WTC11 (cell line): Measurements from ENCODE around the gene ATCAY. TPM values are rescaled to one million over a fixed set of nuclear protein-coding genes. Genes with fewer than 3 reads are reported as not detected.
A peak's percentile ranks its signal among the peaks of the same experiment; 100 is the strongest.

Source experiments
- ATAC-seq: fragments of 200-7000 bp; cut with Tn5 transposase; 2 replicates; pipeline ENCODE4 v1.10.0; 2021; ENCODE audit warnings: mild to moderate bottlenecking, moderate library complexity
- CTCF ChIA-PET: fragments of 300-600 bp; sonication (Branson Sonifier 250); formaldehyde crosslinking; loops from one replicate; lab custom pipeline; 2021; ENCODE audit warnings: antibody characterized with exemption; lab: Charles Lee
- POLR2A ChIA-PET: fragments of 350-600 bp; sonication (Branson Sonifier 250); formaldehyde crosslinking; loops from one replicate; lab custom pipeline; 2021; ENCODE audit warnings: antibody characterized with exemption; lab: Charles Lee
- DNase-seq: peaks from one replicate; pipeline ENCODE4 v3.0.0; 2021; ENCODE audit warnings: low spot score
- H3K27ac Mint-ChIP-seq: 2 replicates; pipeline ENCODE4 v1.8.0; 2021; ENCODE audit warnings: mixed read lengths
- H3K27me3 Mint-ChIP-seq: 2 replicates; pipeline ENCODE4 v1.8.0; 2021; ENCODE audit warnings: low read depth, mild to moderate bottlenecking, moderate library complexity, mixed read lengths
- H3K36me3 Mint-ChIP-seq: 2 replicates; pipeline ENCODE4 v1.8.0; 2021; ENCODE audit warnings: mixed read lengths
- H3K4me1 Mint-ChIP-seq: 2 replicates; pipeline ENCODE4 v1.8.0; 2022; ENCODE audit warnings: mixed read lengths
- H3K4me3 Mint-ChIP-seq: 2 replicates; pipeline ENCODE4 v1.8.0; 2021; ENCODE audit warnings: mild to moderate bottlenecking, moderate library complexity, mixed read lengths
- H3K9me3 Mint-ChIP-seq: 2 replicates; pipeline ENCODE4 v1.8.0; 2021; ENCODE audit warnings: mixed read lengths
- AFF4 ChIP-seq: sonication (generic); formaldehyde crosslinking; IDR thresholded peaks from 2 replicates; pipeline ENCODE4 v1.8.1; 2023; ENCODE audit warnings: mild to moderate bottlenecking, missing genetic modification reagents, borderline replicate concordance
- CDX4 ChIP-seq: fragments of 250-450 bp; sonication (Bioruptor Pico); IDR thresholded peaks from 2 replicates; pipeline ENCODE4 v1.9.0; 2021; ENCODE audit warnings: moderate library complexity, mild to moderate bottlenecking, inconsistent platforms, borderline replicate concordance
- ELF4 ChIP-seq: sonication (generic); formaldehyde crosslinking; IDR thresholded peaks from 2 replicates; pipeline ENCODE4 v1.8.1; 2022; ENCODE audit warnings: low read depth, mild to moderate bottlenecking, moderate library complexity, missing genetic modification reagents
- ERG ChIP-seq: fragments of 250-450 bp; sonication (Bioruptor Pico); IDR thresholded peaks from 2 replicates; pipeline ENCODE4 v1.8.0; 2021; ENCODE audit warnings: mild to moderate bottlenecking
- IRF2 ChIP-seq: sonication (generic); formaldehyde crosslinking; IDR thresholded peaks from 2 replicates; pipeline ENCODE4 v1.8.0; 2022; ENCODE audit warnings: low read depth, missing genetic modification reagents, borderline replicate concordance
- KAT7 ChIP-seq: sonication (generic); formaldehyde crosslinking; IDR thresholded peaks from 2 replicates; pipeline ENCODE4 v1.8.1; 2023; ENCODE audit warnings: missing genetic modification reagents, mild to moderate bottlenecking, borderline replicate concordance
- OVOL2 ChIP-seq: fragments of 250-450 bp; sonication (Bioruptor Pico); IDR thresholded peaks from 2 replicates; pipeline ENCODE4 v1.9.0; 2021; ENCODE audit warnings: mild to moderate bottlenecking, borderline replicate concordance
- RELA ChIP-seq: sonication (generic); formaldehyde crosslinking; IDR thresholded peaks from 2 replicates; pipeline ENCODE4 v1.8.1; 2022; ENCODE audit warnings: missing genetic modification reagents, mild to moderate bottlenecking, borderline replicate concordance
- SMAD3 ChIP-seq: sonication (generic); formaldehyde crosslinking; IDR thresholded peaks from 2 replicates; pipeline ENCODE4 v1.8.0; 2022; ENCODE audit warnings: missing genetic modification reagents, mild to moderate bottlenecking, borderline replicate concordance
- SMAD4 ChIP-seq: sonication (generic); formaldehyde crosslinking; IDR thresholded peaks from 2 replicates; pipeline ENCODE4 v1.8.0; 2022; ENCODE audit warnings: mild to moderate bottlenecking, missing genetic modification reagents
- SP1 ChIP-seq: sonication (generic); formaldehyde crosslinking; conservative IDR thresholded peaks from 2 replicates; pipeline ENCODE4 v1.8.1; 2022; ENCODE audit warnings: missing genetic modification reagents
- TEAD4 ChIP-seq: sonication (generic); formaldehyde crosslinking; IDR thresholded peaks from 2 replicates; pipeline ENCODE4 v1.8.0; 2022; ENCODE audit warnings: mild to moderate bottlenecking, missing genetic modification reagents
- ZNF121 ChIP-seq: sonication (generic); formaldehyde crosslinking; IDR thresholded peaks from 2 replicates; pipeline ENCODE4 v1.8.0; 2023; ENCODE audit warnings: missing genetic modification reagents
- ZNF232 ChIP-seq: sonication (generic); formaldehyde crosslinking; IDR thresholded peaks from 2 replicates; pipeline ENCODE4 v1.8.0; 2022; ENCODE audit warnings: mild to moderate bottlenecking, missing genetic modification reagents
- ZNF396 ChIP-seq: fragments of 250-450 bp; sonication (Bioruptor Pico); IDR thresholded peaks from 2 replicates; pipeline ENCODE4 v1.8.0; 2021; ENCODE audit warnings: mild to moderate bottlenecking, moderate library complexity, borderline replicate concordance
- total RNA-seq: library from RNA; stranded (reverse); gene quantifications from 3 replicates; pipeline ENCODE4 v1.2.3, GENCODE V29; 2021
- TF ChIP-seq, protein P1 (sequence below): fragments of 250-450 bp; sonication (Bioruptor Pico); conservative IDR thresholded peaks from 2 replicates; pipeline ENCODE4 v1.9.0; 2021; ENCODE audit warnings: mild to moderate bottlenecking
- TF ChIP-seq, protein P2 (sequence below): sonication (generic); formaldehyde crosslinking; IDR thresholded peaks from 2 replicates; pipeline ENCODE4 v1.8.0; 2023; ENCODE audit warnings: missing genetic modification reagents, mild to moderate bottlenecking, borderline replicate concordance
- TF ChIP-seq, protein P3 (sequence below): sonication (generic); formaldehyde crosslinking; IDR thresholded peaks from 2 replicates; pipeline ENCODE4 v1.8.1; 2023; ENCODE audit warnings: mild to moderate bottlenecking, missing genetic modification reagents

Gene ATCAY
- total RNA-seq, 1 experiment from 2014 or later: 23.5 TPM

GRCh38 chr19:3881272-3882040 lies 971 bp downstream of the ATCAY start (continued):
- TF ChIP-seq, protein P1, sequence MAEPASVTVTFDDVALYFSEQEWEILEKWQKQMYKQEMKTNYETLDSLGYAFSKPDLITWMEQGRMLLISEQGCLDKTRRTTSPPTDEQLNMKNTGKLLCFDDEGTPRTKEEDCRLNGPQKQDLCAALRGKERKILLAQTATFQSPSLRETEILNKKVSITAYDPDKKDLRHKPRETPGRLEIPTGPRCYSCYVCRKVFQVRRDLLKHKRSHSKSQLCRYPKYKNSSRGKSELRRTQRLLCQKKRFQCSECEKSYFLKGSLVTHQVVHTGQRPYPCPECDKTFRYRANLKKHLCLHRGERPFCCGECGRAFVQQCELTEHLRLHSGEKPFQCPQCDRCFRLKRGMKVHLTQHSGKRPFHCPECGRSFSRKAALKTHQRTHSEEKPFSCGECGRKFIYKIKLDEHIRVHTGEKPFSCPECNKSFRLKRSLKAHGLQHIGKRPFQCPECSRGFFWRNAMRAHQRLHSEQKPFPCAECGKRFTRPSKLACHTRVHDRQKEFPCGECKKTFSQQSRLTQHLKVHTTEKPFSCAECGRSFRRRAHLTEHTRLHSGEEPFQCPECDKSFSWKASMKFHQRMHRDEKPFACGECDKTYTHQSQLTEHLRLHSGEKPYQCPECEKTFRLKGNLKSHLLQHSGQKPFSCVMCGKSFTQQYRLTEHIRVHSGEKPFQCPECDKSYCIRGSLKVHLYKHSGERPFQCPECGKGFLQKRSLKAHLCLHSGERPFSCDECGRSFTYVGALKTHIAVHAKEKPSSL: no peak
- TF ChIP-seq ERG (CRISPR knock-in tag) (no peak), CDX4 (CRISPR knock-in tag) (no peak), ZNF396 (CRISPR knock-in tag) (no peak), ZNF232 (CRISPR knock-in tag) (no peak), SMAD3 (no peak), SP1 (CRISPR knock-in tag) (no peak), SMAD4 (CRISPR knock-in tag) (no peak), TEAD4 (CRISPR knock-in tag) (no peak)
- TF ChIP-seq, protein P2, sequence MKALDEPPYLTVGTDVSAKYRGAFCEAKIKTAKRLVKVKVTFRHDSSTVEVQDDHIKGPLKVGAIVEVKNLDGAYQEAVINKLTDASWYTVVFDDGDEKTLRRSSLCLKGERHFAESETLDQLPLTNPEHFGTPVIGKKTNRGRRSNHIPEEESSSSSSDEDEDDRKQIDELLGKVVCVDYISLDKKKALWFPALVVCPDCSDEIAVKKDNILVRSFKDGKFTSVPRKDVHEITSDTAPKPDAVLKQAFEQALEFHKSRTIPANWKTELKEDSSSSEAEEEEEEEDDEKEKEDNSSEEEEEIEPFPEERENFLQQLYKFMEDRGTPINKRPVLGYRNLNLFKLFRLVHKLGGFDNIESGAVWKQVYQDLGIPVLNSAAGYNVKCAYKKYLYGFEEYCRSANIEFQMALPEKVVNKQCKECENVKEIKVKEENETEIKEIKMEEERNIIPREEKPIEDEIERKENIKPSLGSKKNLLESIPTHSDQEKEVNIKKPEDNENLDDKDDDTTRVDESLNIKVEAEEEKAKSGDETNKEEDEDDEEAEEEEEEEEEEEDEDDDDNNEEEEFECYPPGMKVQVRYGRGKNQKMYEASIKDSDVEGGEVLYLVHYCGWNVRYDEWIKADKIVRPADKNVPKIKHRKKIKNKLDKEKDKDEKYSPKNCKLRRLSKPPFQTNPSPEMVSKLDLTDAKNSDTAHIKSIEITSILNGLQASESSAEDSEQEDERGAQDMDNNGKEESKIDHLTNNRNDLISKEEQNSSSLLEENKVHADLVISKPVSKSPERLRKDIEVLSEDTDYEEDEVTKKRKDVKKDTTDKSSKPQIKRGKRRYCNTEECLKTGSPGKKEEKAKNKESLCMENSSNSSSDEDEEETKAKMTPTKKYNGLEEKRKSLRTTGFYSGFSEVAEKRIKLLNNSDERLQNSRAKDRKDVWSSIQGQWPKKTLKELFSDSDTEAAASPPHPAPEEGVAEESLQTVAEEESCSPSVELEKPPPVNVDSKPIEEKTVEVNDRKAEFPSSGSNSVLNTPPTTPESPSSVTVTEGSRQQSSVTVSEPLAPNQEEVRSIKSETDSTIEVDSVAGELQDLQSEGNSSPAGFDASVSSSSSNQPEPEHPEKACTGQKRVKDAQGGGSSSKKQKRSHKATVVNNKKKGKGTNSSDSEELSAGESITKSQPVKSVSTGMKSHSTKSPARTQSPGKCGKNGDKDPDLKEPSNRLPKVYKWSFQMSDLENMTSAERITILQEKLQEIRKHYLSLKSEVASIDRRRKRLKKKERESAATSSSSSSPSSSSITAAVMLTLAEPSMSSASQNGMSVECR (CRISPR knock-in tag): no peak
- TF ChIP-seq, protein P3, sequence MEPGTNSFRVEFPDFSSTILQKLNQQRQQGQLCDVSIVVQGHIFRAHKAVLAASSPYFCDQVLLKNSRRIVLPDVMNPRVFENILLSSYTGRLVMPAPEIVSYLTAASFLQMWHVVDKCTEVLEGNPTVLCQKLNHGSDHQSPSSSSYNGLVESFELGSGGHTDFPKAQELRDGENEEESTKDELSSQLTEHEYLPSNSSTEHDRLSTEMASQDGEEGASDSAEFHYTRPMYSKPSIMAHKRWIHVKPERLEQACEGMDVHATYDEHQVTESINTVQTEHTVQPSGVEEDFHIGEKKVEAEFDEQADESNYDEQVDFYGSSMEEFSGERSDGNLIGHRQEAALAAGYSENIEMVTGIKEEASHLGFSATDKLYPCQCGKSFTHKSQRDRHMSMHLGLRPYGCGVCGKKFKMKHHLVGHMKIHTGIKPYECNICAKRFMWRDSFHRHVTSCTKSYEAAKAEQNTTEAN: no peak

DNA sequence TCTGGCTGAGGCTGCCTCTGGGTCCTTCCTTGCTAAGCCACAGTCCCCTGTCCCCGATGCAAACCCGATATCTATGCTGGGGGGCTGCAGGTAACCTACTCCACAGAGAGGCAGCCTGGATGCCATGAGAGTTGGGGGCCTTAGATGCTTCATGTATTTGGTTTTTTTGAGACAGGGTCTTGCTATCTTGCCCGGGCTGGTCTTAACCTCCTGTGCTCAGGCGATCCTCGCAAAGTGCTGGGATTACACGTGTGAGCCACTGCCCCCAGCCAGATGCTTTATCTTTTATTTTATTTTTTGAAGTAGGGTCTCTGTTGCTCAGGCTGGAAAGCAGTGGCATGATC lies 1.5 kb downstream of the ATCAY start:
- H3K27ac Mint-ChIP-seq: no peak overlapping the region

More for the DNA sequence above, 1.5 kb downstream of the ATCAY start:
- POLR2A ChIA-PET: interaction anchor here (0.9 to 2.0 kb wide), 3 partner anchors 13 to 103 kb away, joined by 3 to 16 read pairs (median 3); partner anchors contain the start of genes EEF2, NMRK2 and ZFR2
- DNase-seq (no peak), ATAC-seq (no peak)
- peaks cover 13% of the 10 kb centered on the region; the same call in 1 of the 2 replicates for H3K4me1 Mint-ChIP-seq
- no peaks in the 10 kb centered on the region for H3K36me3 Mint-ChIP-seq
- peak overlapping the region; percentile 85 for H3K4me3 Mint-ChIP-seq
- H3K27me3 Mint-ChIP-seq: peaks cover 10% of the 10 kb centered on the region
- TF ChIP-seq ZNF121 (CRISPR knock-in tag): peak; percentile 89
- no peak for TF ChIP-seq ELF4
- no peak for TF ChIP-seq KAT7 (CRISPR knock-in tag)
- TF ChIP-seq IRF2 (CRISPR knock-in tag): no peak
- no peak for TF ChIP-seq RELA
- TF ChIP-seq OVOL2 (CRISPR knock-in tag): no peak
- TF ChIP-seq AFF4: no peak
- CTCF ChIA-PET: interaction anchor here (2.6 kb wide), 1 partner anchor 105 kb away, joined by 28 read pairs; no protein-coding TSS in a partner anchor
- H3K9me3 Mint-ChIP-seq: no peaks in the 10 kb centered on the region
